Measurements from ENCODE around the gene MAPK10. TPM values are rescaled to one million over a fixed set of nuclear protein-coding genes. Genes with fewer than 3 reads are reported as not detected.

The MAPK10 gene
- total RNA-seq, 1 experiment from 2014 or later, result 13.7 TPM

GRCh38 chr4:86319390-86319789 is 40.5 kb downstream of the MAPK10 start:
- no peaks in the 10 kb centered on the region for H3K27me3 ChIP-seq (ENCODE audit: control insufficient read depth, insufficient read depth, low read length)
- DNase-seq, result no peak
- no peaks in the 10 kb centered on the region for H3K36me3 ChIP-seq (replicated peaks; ENCODE audit: control insufficient read depth, insufficient read depth, low read length)
- H3K4me3 ChIP-seq (ENCODE audit: insufficient read depth, low read depth, low read length), result no peak overlapping the region

- no peaks in the 10 kb centered on the region for H3K27me3 ChIP-seq (ENCODE audit: control insufficient read depth, insufficient read depth, low read length)
- no peak overlapping the region for H3K4me3 ChIP-seq (ENCODE audit: insufficient read depth, low read depth, low read length)
- DNase-seq, result no peak
- H3K36me3 ChIP-seq (replicated peaks; ENCODE audit: control insufficient read depth, insufficient read depth, low read length), result no peaks in the 10 kb centered on the region
These were observed 44.3 kb downstream of the MAPK10 start for GRCh38 chr4:86315579-86315978.

GRCh38 chr4:86313656-86314055 is 46.2 kb downstream of the MAPK10 start:
- Histone ChIP-seq H3K36me3 (replicated peaks; ENCODE audit: control insufficient read depth, insufficient read depth, low read length) (no peaks in the 10 kb centered on the region), H3K27me3 (ENCODE audit: control insufficient read depth, insufficient read depth, low read length) (no peaks in the 10 kb centered on the region), H3K4me3 (ENCODE audit: insufficient read depth, low read depth, low read length) (no peak overlapping the region)
- no peak for DNase-seq

- DNase-seq, result no peak
- Histone ChIP-seq H3K4me3 (ENCODE audit: insufficient read depth, low read depth, low read length) (no peak overlapping the region), H3K27me3 (ENCODE audit: control insufficient read depth, insufficient read depth, low read length) (no peaks in the 10 kb centered on the region), H3K36me3 (replicated peaks; ENCODE audit: control insufficient read depth, insufficient read depth, low read length) (no peaks in the 10 kb centered on the region)
These were observed 52.4 kb downstream of the MAPK10 start for GRCh38 chr4:86307432-86307831.

GRCh38 chr4:86306816-86307215 is 53.0 kb downstream of the MAPK10 start:
- no peaks in the 10 kb centered on the region for H3K36me3 ChIP-seq (replicated peaks; ENCODE audit: control insufficient read depth, insufficient read depth, low read length)
- H3K27me3 ChIP-seq (ENCODE audit: control insufficient read depth, insufficient read depth, low read length), result no peaks in the 10 kb centered on the region
- no peak for DNase-seq
- H3K4me3 ChIP-seq (ENCODE audit: insufficient read depth, low read depth, low read length), result no peak overlapping the region

- no peaks in the 10 kb centered on the region for H3K36me3 ChIP-seq (replicated peaks; ENCODE audit: control insufficient read depth, insufficient read depth, low read length)
- H3K27me3 ChIP-seq (ENCODE audit: control insufficient read depth, insufficient read depth, low read length), result no peaks in the 10 kb centered on the region
- no peak overlapping the region for H3K4me3 ChIP-seq (ENCODE audit: insufficient read depth, low read depth, low read length)
- DNase-seq, result no peak
These were observed 57.0 kb downstream of the MAPK10 start for GRCh38 chr4:86302830-86303229.

GRCh38 chr4:86302251-86302650 is 57.6 kb downstream of the MAPK10 start:
- peak; percentile 12 for DNase-seq
- Histone ChIP-seq H3K27me3 (ENCODE audit: control insufficient read depth, insufficient read depth, low read length) (no peaks in the 10 kb centered on the region), H3K4me3 (ENCODE audit: insufficient read depth, low read depth, low read length) (no peak overlapping the region), H3K36me3 (replicated peaks; ENCODE audit: control insufficient read depth, insufficient read depth, low read length) (no peaks in the 10 kb centered on the region)

GRCh38 chr4:86300516-86300915 is 59.3 kb downstream of the MAPK10 start:
- no peaks in the 10 kb centered on the region for H3K27me3 ChIP-seq (ENCODE audit: control insufficient read depth, insufficient read depth, low read length)
- DNase-seq, result no peak
- H3K4me3 ChIP-seq (ENCODE audit: insufficient read depth, low read depth, low read length), result no peak overlapping the region
- H3K36me3 ChIP-seq (replicated peaks; ENCODE audit: control insufficient read depth, insufficient read depth, low read length), result no peaks in the 10 kb centered on the region

- no peaks in the 10 kb centered on the region for H3K27me3 ChIP-seq (ENCODE audit: control insufficient read depth, insufficient read depth, low read length)
- no peaks in the 10 kb centered on the region for H3K36me3 ChIP-seq (replicated peaks; ENCODE audit: control insufficient read depth, insufficient read depth, low read length)
- no peak overlapping the region for H3K4me3 ChIP-seq (ENCODE audit: insufficient read depth, low read depth, low read length)
- peak; percentile 5 for DNase-seq
These were observed 63.0 kb downstream of the MAPK10 start for GRCh38 chr4:86296865-86297264.

GRCh38 chr4:86294883-86295282 is 65.0 kb downstream of the MAPK10 start:
- Histone ChIP-seq H3K27me3 (ENCODE audit: control insufficient read depth, insufficient read depth, low read length) (no peaks in the 10 kb centered on the region), H3K36me3 (replicated peaks; ENCODE audit: control insufficient read depth, insufficient read depth, low read length) (no peaks in the 10 kb centered on the region), H3K4me3 (ENCODE audit: insufficient read depth, low read depth, low read length) (no peak overlapping the region)
- DNase-seq, result no peak

GRCh38 chr4:86291180-86291579 is 68.7 kb downstream of the MAPK10 start:
- no peak for DNase-seq
- no peak overlapping the region for H3K4me3 ChIP-seq (ENCODE audit: insufficient read depth, low read depth, low read length)
- no peaks in the 10 kb centered on the region for H3K36me3 ChIP-seq (replicated peaks; ENCODE audit: control insufficient read depth, insufficient read depth, low read length)
- H3K27me3 ChIP-seq (ENCODE audit: control insufficient read depth, insufficient read depth, low read length), result no peaks in the 10 kb centered on the region

GRCh38 chr4:86286726-86287125 is 73.1 kb downstream of the MAPK10 start:
- no peak overlapping the region for H3K4me3 ChIP-seq (ENCODE audit: insufficient read depth, low read depth, low read length)
- H3K36me3 ChIP-seq (replicated peaks; ENCODE audit: control insufficient read depth, insufficient read depth, low read length), result no peaks in the 10 kb centered on the region
- no peaks in the 10 kb centered on the region for H3K27me3 ChIP-seq (ENCODE audit: control insufficient read depth, insufficient read depth, low read length)
- DNase-seq, result no peak

- Histone ChIP-seq H3K36me3 (replicated peaks; ENCODE audit: control insufficient read depth, insufficient read depth, low read length) (no peaks in the 10 kb centered on the region), H3K27me3 (ENCODE audit: control insufficient read depth, insufficient read depth, low read length) (no peaks in the 10 kb centered on the region), H3K4me3 (ENCODE audit: insufficient read depth, low read depth, low read length) (no peak overlapping the region)
- DNase-seq, result no peak
These were observed 76.5 kb downstream of the MAPK10 start for GRCh38 chr4:86283371-86283770.

- Histone ChIP-seq H3K27me3 (ENCODE audit: control insufficient read depth, insufficient read depth, low read length) (no peaks in the 10 kb centered on the region), H3K4me3 (ENCODE audit: insufficient read depth, low read depth, low read length) (no peak overlapping the region), H3K36me3 (replicated peaks; ENCODE audit: control insufficient read depth, insufficient read depth, low read length) (no peaks in the 10 kb centered on the region)
- DNase-seq, result no peak
These were observed 79.6 kb downstream of the MAPK10 start for GRCh38 chr4:86280246-86280645.

- no peaks in the 10 kb centered on the region for H3K36me3 ChIP-seq (replicated peaks; ENCODE audit: control insufficient read depth, insufficient read depth, low read length)
- H3K27me3 ChIP-seq (ENCODE audit: control insufficient read depth, insufficient read depth, low read length), result no peaks in the 10 kb centered on the region
- no peak for DNase-seq
These were observed 80.4 kb downstream of the MAPK10 start for GRCh38 chr4:86279293-86279960.

GRCh38 chr4:86278126-86278525 is 81.7 kb downstream of the MAPK10 start:
- Histone ChIP-seq H3K36me3 (replicated peaks; ENCODE audit: control insufficient read depth, insufficient read depth, low read length) (no peaks in the 10 kb centered on the region), H3K27me3 (ENCODE audit: control insufficient read depth, insufficient read depth, low read length) (no peaks in the 10 kb centered on the region), H3K4me3 (ENCODE audit: insufficient read depth, low read depth, low read length) (no peak overlapping the region)
- no peak for DNase-seq

More at GRCh38 chr4:86279293-86279960, 80.4 kb downstream of the MAPK10 start:
- no peak overlapping the region for H3K4me3 ChIP-seq (ENCODE audit: insufficient read depth, low read depth, low read length)
